ENCODE data around the gene GRHPR. TPM values are rescaled to one million over a fixed set of nuclear protein-coding genes. Genes with fewer than 3 reads are reported as not detected.

The GRHPR gene
- total and polyA plus RNA-seq, 2 of the 4 experiments (the other 2 are of a cell fraction) = 182 to 191 TPM

DNA sequence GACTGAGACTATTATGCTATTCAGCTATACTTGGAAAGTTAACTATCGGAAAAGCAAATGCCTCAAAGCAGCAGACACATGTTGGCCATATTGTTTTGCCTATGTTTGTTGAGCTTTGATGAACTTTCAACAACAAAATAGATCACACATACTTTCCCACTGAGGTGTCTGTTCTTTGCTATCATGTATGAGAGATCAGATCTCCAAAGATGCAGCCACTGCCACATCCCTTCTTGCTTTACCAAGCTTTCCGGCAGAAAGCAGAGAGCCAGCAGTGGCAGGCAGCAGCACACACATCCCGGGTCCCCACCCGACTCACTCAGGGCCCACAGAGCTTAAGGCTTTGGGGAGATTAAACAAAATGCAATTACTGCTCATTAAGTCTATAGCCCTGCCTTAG is 23.9 kb downstream of the GRHPR start:
- dilution Hi-C loops (cut with HindIII; ENCODE audit: low sequenced_read_pairs, unreplicated experiment) = no loop called here
- Histone ChIP-seq H3K4me2 (ENCODE audit: low read depth, low read length) (0 out of 2 replicates have a peak overlapping the region, but pooled peaks have one; percentile 10), H3K18ac (ENCODE audit: low read depth, low read length) (no peak overlapping the region), H2BK5ac (ENCODE audit: low read depth, low read length, poor library complexity, severe bottlenecking) (no peak overlapping the region), H4K20me1 (ENCODE audit: insufficient read depth, low read length) (peaks cover 23% of the 10 kb centered on the region), H3K36me3 (ENCODE audit: control insufficient read depth, insufficient read depth, low read length) (peaks cover 15% of the 10 kb centered on the region), H4K91ac (ENCODE audit: insufficient read depth, low read depth, low read length) (no peak overlapping the region), H2BK15ac (ENCODE audit: low read depth, low read length) (no peak overlapping the region), H3K4me1 (ENCODE audit: control insufficient read depth, insufficient read depth, low read length) (peaks cover 16% of the 10 kb centered on the region), H3K9me1 (ENCODE audit: insufficient read depth, low read length) (peaks cover 11% of the 10 kb centered on the region), H3K4me3 (ENCODE audit: insufficient read depth, low read depth, low read length) (no peak overlapping the region), H2AFZ (replicated peaks; ENCODE audit: low read length, poor library complexity) (no peak overlapping the region), H2BK20ac (ENCODE audit: low read depth, low read length) (no peak overlapping the region), H3K14ac (replicated peaks; ENCODE audit: low read depth, low read length) (no peak overlapping the region), H2BK120ac (ENCODE audit: low read depth, low read length) (no peak overlapping the region), H3K56ac (ENCODE audit: extremely low read depth, insufficient read depth, low read length) (no peak overlapping the region), H3K9me3 (ENCODE audit: control insufficient read depth, insufficient read depth, low read length) (no peaks in the 10 kb centered on the region), H4K8ac (ENCODE audit: low read depth in 2 of 2, low read length in 2 of 2) (no peak overlapping the region), H3K79me1 (ENCODE audit: low read depth in 1 of 2, low read length in 2 of 2) (peaks cover 37 to 85% of the 10 kb centered on the region in 2 experiments), H3K23ac (ENCODE audit: low read depth, low read length) (no peak overlapping the region), H3K27me3 (ENCODE audit: control insufficient read depth, insufficient read depth, low read length) (no peaks in the 10 kb centered on the region), H2AK9ac (replicated peaks; ENCODE audit: low read depth, low read length, poor library complexity) (no peak overlapping the region), H3K27ac (ENCODE audit: insufficient read depth, low read length) (no peak overlapping the region), H3K9ac (ENCODE audit: low read depth, low read length) (no peak overlapping the region), H2AK5ac (ENCODE audit: low read depth, low read length) (no peak overlapping the region), H3K4ac (ENCODE audit: low read depth, low read length) (no peak overlapping the region), H4K5ac (ENCODE audit: low read depth, low read length) (no peak overlapping the region)
- DNase-seq (no peak), ATAC-seq (ENCODE audit: low read depth) (peak; percentile 58)
- no TSS peak for BruUV-seq (replicated peaks)
- ChIA-PET CTCF (no interaction called here), POLR2A (ENCODE audit: unreplicated experiment) (no interaction called here)
- in situ Hi-C loops (cut with MboI; ENCODE audit: low sequenced_read_pairs) = no loop called here
- TF ChIP-seq RAD21 (IDR thresholded peaks at IDR 0.05; ENCODE audit: low read length) = no peak
- no peak for TF ChIP-seq MXI1 (IDR thresholded peaks at IDR 0.05; ENCODE audit: borderline replicate concordance, low read depth, low read length)
- TF ChIP-seq, protein P1, sequence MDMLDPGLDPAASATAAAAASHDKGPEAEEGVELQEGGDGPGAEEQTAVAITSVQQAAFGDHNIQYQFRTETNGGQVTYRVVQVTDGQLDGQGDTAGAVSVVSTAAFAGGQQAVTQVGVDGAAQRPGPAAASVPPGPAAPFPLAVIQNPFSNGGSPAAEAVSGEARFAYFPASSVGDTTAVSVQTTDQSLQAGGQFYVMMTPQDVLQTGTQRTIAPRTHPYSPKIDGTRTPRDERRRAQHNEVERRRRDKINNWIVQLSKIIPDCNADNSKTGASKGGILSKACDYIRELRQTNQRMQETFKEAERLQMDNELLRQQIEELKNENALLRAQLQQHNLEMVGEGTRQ (IDR thresholded peaks at IDR 0.05; ENCODE audit: low read depth, low read length) = no peak
- no peak for TF ChIP-seq CEBPB (IDR thresholded peaks at IDR 0.05; ENCODE audit: low read depth, low read length)
- TF ChIP-seq RFX5 (IDR thresholded peaks at IDR 0.05; ENCODE audit: low read depth, low read length) = no peak
- no peak for TF ChIP-seq NFE2L2 (IDR thresholded peaks at IDR 0.05; ENCODE audit: low read depth, low read length)
- TF ChIP-seq, protein P2, sequence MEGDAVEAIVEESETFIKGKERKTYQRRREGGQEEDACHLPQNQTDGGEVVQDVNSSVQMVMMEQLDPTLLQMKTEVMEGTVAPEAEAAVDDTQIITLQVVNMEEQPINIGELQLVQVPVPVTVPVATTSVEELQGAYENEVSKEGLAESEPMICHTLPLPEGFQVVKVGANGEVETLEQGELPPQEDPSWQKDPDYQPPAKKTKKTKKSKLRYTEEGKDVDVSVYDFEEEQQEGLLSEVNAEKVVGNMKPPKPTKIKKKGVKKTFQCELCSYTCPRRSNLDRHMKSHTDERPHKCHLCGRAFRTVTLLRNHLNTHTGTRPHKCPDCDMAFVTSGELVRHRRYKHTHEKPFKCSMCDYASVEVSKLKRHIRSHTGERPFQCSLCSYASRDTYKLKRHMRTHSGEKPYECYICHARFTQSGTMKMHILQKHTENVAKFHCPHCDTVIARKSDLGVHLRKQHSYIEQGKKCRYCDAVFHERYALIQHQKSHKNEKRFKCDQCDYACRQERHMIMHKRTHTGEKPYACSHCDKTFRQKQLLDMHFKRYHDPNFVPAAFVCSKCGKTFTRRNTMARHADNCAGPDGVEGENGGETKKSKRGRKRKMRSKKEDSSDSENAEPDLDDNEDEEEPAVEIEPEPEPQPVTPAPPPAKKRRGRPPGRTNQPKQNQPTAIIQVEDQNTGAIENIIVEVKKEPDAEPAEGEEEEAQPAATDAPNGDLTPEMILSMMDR (conservative IDR thresholded peaks at IDR 0.05; ENCODE audit: low read depth, low read length) = no peak
- no peak for TF ChIP-seq FOS (IDR thresholded peaks at IDR 0.05; ENCODE audit: low read depth, low read length)
- no peak for TF ChIP-seq CHD1 (IDR thresholded peaks at IDR 0.05; ENCODE audit: low read depth, low read length)
- TF ChIP-seq BHLHE40 (IDR thresholded peaks at IDR 0.05; ENCODE audit: low read depth, low read length) = no peak
- TF ChIP-seq MAZ (IDR thresholded peaks at IDR 0.05; ENCODE audit: borderline replicate concordance, low read depth, low read length) = no peak
- no peak for TF ChIP-seq POLR2A (IDR thresholded peaks at IDR 0.05; ENCODE audit: low read depth, low read length)
- no peak for TF ChIP-seq MAFK (IDR thresholded peaks at IDR 0.05; ENCODE audit: low read depth, low read length)
- no peak for TF ChIP-seq RCOR1 (IDR thresholded peaks at IDR 0.05; ENCODE audit: insufficient replicate concordance, low read length)
- TF ChIP-seq, protein P3, sequence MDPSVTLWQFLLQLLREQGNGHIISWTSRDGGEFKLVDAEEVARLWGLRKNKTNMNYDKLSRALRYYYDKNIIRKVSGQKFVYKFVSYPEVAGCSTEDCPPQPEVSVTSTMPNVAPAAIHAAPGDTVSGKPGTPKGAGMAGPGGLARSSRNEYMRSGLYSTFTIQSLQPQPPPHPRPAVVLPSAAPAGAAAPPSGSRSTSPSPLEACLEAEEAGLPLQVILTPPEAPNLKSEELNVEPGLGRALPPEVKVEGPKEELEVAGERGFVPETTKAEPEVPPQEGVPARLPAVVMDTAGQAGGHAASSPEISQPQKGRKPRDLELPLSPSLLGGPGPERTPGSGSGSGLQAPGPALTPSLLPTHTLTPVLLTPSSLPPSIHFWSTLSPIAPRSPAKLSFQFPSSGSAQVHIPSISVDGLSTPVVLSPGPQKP (IDR thresholded peaks at IDR 0.05; ENCODE audit: borderline replicate concordance, low read depth, low read length) = no peak
- no peak for TF ChIP-seq SMC3 (IDR thresholded peaks at IDR 0.05; ENCODE audit: low read depth, low read length)
- intact Hi-C loops (cut with micrococcal nuclease) = no loop called here
- no CpG with 5 or more reads among the region's 4 CpGs for WGBS, 2 experiments (ENCODE audit: extremely low coverage in 2 of 2, insufficient read length in 1 of 2)
